ENCODE measurements around the gene JUNB.
A peak's percentile ranks its signal among the peaks of the same experiment; 100 is the strongest.

Gene JUNB

GRCh38 chr19:12777217-12778016 lies 13.9 kb upstream of the JUNB start:
- peak overlapping the region; percentile 78 for H3K4me3 ChIP-seq (ENCODE audit: low read length)
- H3K9ac ChIP-seq (ENCODE audit: low read length) = no peak overlapping the region
- no peaks in the 10 kb centered on the region for H3K9me3 ChIP-seq (ENCODE audit: control insufficient read depth, low read depth, low read length)
- no peak overlapping the region for H3K27ac ChIP-seq (ENCODE audit: low read length)
- H3K36me3 ChIP-seq (ENCODE audit: control insufficient read depth, low read depth, low read length) = no peaks in the 10 kb centered on the region
- no peaks in the 10 kb centered on the region for H3K27me3 ChIP-seq (ENCODE audit: control insufficient read depth, insufficient read depth, low read length)
- H3K4me1 ChIP-seq (ENCODE audit: control insufficient read depth, low read depth, low read length) = peaks cover 20% of the 10 kb centered on the region

DNA sequence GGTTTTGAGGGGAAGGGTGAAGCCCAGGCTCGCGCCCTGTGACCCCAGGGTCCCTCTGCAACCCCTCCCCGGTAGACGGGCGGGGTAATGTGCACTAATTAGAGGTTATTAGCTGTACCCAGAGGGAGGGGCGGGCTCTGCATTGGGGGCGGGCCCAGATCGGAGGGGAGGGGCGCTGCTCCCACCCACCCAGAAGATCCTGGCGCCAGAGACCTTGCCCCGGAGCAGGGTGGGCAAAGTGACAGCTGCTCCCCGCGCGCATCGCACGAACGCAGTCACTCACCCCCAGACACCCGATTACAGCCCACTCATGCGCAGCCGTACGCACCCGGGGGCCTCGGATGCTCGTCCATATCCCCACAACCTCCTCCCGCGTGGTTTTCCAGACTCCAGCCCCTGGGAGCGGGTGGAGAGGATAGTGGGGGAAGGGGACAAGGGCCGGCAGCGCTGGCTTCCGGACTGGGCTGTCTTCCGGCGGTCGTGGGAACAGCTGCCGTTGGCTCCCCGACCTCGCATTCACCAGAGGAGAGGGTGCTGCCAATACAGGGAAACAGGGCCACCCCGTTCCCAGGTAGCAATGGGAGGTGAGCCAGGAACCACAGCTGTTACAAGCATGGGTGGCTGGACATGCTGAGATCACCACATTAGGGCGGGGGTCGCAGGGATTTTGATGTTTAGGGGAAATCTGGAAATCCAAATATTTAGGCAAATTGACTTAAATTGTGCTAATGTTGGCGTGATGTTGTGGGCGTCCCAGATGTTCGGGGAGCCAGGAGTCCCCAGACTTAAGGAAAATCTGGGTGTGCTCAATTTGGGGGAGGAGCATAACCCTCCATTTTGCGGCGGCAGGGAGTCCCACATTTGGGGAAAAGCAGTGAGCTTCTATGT lies 13.0 kb upstream of the JUNB start:
- peak overlapping the region; percentile 39 for H3K9ac ChIP-seq (ENCODE audit: low read length)
- H3K27ac ChIP-seq (ENCODE audit: low read length) = no peak overlapping the region
- H3K36me3 ChIP-seq (ENCODE audit: control insufficient read depth, low read depth, low read length) = no peaks in the 10 kb centered on the region
- H3K4me1 ChIP-seq (ENCODE audit: control insufficient read depth, low read depth, low read length) = peaks cover 20% of the 10 kb centered on the region
- peak overlapping the region; percentile 78 for H3K4me3 ChIP-seq (ENCODE audit: low read length)
- no peaks in the 10 kb centered on the region for H3K9me3 ChIP-seq (ENCODE audit: control insufficient read depth, low read depth, low read length)
- H3K27me3 ChIP-seq (ENCODE audit: control insufficient read depth, insufficient read depth, low read length) = no peaks in the 10 kb centered on the region

GRCh38 chr19:12778905-12779161 lies 12.5 kb upstream of the JUNB start:
- Histone ChIP-seq H3K4me3 (ENCODE audit: low read length) (peak overlapping the region; percentile 78), H3K36me3 (ENCODE audit: control insufficient read depth, low read depth, low read length) (no peaks in the 10 kb centered on the region), H3K4me1 (ENCODE audit: control insufficient read depth, low read depth, low read length) (peaks cover 24% of the 10 kb centered on the region), H3K27me3 (ENCODE audit: control insufficient read depth, insufficient read depth, low read length) (no peaks in the 10 kb centered on the region), H3K9ac (ENCODE audit: low read length) (peak overlapping the region; percentile 39), H3K27ac (ENCODE audit: low read length) (no peak overlapping the region), H3K9me3 (ENCODE audit: control insufficient read depth, low read depth, low read length) (no peaks in the 10 kb centered on the region)

DNA sequence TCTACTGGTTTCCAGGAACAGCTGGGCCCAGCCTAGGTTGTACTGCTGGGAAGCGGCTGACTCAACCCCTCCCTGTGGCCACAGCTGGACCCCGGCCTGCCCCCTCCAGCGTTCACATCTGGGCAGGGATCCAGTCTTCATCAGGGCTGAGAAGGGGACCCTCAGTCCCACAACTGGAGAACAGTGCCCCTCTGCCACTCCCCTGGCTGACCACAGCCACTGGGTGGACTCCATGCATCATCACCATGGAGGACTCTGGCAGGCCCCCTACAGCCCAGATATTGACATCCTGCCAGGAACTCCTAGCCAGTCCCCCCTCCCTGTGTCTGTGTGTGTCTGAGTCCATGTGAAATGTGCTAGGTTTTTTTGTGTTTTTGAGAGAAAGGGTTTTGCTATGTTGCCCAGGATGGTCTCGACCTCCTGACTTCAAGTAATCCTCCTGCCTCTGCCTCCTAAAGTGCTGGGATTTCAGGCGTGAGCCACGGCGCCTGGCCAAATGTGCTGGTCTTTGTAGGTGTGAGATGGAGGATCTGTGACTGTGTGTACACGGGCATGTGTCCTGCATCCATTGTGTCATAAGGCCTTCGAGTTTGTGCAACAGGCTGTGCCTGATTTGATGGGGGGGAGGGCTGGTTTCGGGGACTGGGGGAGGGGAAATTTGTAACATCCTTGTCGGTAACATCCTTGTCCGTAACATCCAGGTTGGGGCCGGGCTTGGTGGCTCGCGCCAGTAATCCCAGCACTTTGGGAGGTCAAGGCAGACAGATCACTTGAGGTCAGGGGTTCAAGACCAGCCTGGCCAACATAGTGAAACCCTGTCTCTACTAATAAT lies 11.9 kb upstream of the JUNB start:
- Histone ChIP-seq H3K4me1 (ENCODE audit: control insufficient read depth, low read depth, low read length) (peaks cover 24% of the 10 kb centered on the region), H3K27ac (ENCODE audit: low read length) (no peak overlapping the region), H3K4me3 (ENCODE audit: low read length) (peak overlapping the region; percentile 78), H3K36me3 (ENCODE audit: control insufficient read depth, low read depth, low read length) (no peaks in the 10 kb centered on the region), H3K9me3 (ENCODE audit: control insufficient read depth, low read depth, low read length) (no peaks in the 10 kb centered on the region), H3K27me3 (ENCODE audit: control insufficient read depth, insufficient read depth, low read length) (no peaks in the 10 kb centered on the region), H3K9ac (ENCODE audit: low read length) (no peak overlapping the region)

- no peak overlapping the region for H3K9ac ChIP-seq (ENCODE audit: low read length)
- peaks cover 24% of the 10 kb centered on the region for H3K4me1 ChIP-seq (ENCODE audit: control insufficient read depth, low read depth, low read length)
Measured at GRCh38 chr19:12782174-12782423, 9.2 kb upstream of the JUNB start.

GRCh38 chr19:12782424-12783290 lies 8.6 kb upstream of the JUNB start:
- H3K36me3 ChIP-seq (ENCODE audit: control insufficient read depth, low read depth, low read length) = no peaks in the 10 kb centered on the region
- H3K9me3 ChIP-seq (ENCODE audit: control insufficient read depth, low read depth, low read length) = no peaks in the 10 kb centered on the region
- no peak overlapping the region for H3K27ac ChIP-seq (ENCODE audit: low read length)
- peak overlapping the region; percentile 54 for H3K4me3 ChIP-seq (ENCODE audit: low read length)
- H3K9ac ChIP-seq (ENCODE audit: low read length) = peak overlapping the region; percentile 60
- peaks cover 20% of the 10 kb centered on the region for H3K4me1 ChIP-seq (ENCODE audit: control insufficient read depth, low read depth, low read length)
- no peaks in the 10 kb centered on the region for H3K27me3 ChIP-seq (ENCODE audit: control insufficient read depth, insufficient read depth, low read length)

More at GRCh38 chr19:12782174-12782423, 9.2 kb upstream of the JUNB start:
- no peaks in the 10 kb centered on the region for H3K27me3 ChIP-seq (ENCODE audit: control insufficient read depth, insufficient read depth, low read length)
- peak overlapping the region; percentile 54 for H3K4me3 ChIP-seq (ENCODE audit: low read length)
- no peaks in the 10 kb centered on the region for H3K9me3 ChIP-seq (ENCODE audit: control insufficient read depth, low read depth, low read length)
- no peak overlapping the region for H3K27ac ChIP-seq (ENCODE audit: low read length)
- H3K36me3 ChIP-seq (ENCODE audit: control insufficient read depth, low read depth, low read length) = no peaks in the 10 kb centered on the region

GRCh38 chr19:12783291-12783848 lies 7.9 kb upstream of the JUNB start:
- Histone ChIP-seq H3K9me3 (ENCODE audit: control insufficient read depth, low read depth, low read length) (no peaks in the 10 kb centered on the region), H3K36me3 (ENCODE audit: control insufficient read depth, low read depth, low read length) (no peaks in the 10 kb centered on the region), H3K4me1 (ENCODE audit: control insufficient read depth, low read depth, low read length) (peaks cover 16% of the 10 kb centered on the region), H3K9ac (ENCODE audit: low read length) (no peak overlapping the region), H3K4me3 (ENCODE audit: low read length) (peak overlapping the region; percentile 54), H3K27ac (ENCODE audit: low read length) (no peak overlapping the region), H3K27me3 (ENCODE audit: control insufficient read depth, insufficient read depth, low read length) (no peaks in the 10 kb centered on the region)

DNA sequence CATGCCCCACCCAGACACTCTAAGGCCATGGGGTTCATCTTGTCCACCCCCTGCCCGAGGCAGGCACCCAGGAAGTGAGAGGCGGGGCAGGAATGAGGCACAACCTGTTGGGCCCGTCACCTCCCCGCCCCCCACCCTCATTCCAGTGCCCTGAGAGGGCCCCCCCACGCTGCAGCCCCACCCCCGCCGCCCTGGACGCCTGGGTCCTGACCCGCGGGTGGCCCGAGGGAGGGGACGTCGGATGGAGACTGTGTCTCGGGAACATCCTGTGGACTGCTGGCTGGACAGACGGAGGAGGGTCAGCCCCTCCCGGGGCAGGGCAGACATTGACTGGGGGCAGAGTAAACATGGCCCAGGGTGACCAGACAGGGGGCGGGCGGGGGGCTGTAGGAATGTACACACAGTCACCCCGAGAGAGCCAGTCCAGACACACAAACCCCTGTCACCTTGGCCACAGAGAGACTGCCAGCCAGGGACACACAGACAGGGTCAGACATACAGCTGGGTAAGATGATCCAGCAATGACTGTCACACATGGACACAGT lies 7.4 kb upstream of the JUNB start:
- Histone ChIP-seq H3K9ac (ENCODE audit: low read length) (no peak overlapping the region), H3K4me1 (ENCODE audit: control insufficient read depth, low read depth, low read length) (peaks cover 16% of the 10 kb centered on the region), H3K36me3 (ENCODE audit: control insufficient read depth, low read depth, low read length) (no peaks in the 10 kb centered on the region), H3K27me3 (ENCODE audit: control insufficient read depth, insufficient read depth, low read length) (no peaks in the 10 kb centered on the region), H3K4me3 (ENCODE audit: low read length) (peak overlapping the region; percentile 54), H3K9me3 (ENCODE audit: control insufficient read depth, low read depth, low read length) (no peaks in the 10 kb centered on the region), H3K27ac (ENCODE audit: low read length) (no peak overlapping the region)

DNA sequence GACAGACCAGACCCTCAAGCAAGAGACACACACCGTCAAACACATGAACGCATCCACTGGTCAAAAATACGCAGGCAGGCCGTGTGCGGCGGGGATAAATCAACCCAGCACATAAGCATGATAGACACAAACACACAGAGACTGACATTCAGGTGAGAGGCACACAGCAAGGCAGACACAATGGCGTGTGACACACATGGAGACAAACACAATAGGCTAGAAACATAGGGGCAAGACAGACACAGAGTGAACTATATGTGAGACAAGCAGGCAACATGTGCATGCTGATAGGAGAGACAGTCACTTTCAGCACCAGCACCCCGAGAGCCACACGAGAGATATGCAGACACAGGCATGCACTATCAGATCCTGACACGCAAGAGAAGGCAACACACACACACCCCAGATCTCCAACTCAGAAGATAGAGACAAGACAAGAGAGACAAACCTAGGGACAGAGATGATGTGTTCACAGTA lies 6.9 kb upstream of the JUNB start:
- no peak overlapping the region for H3K4me3 ChIP-seq (ENCODE audit: low read length)
- H3K27ac ChIP-seq (ENCODE audit: low read length) = no peak overlapping the region
- H3K9ac ChIP-seq (ENCODE audit: low read length) = no peak overlapping the region

DNA sequence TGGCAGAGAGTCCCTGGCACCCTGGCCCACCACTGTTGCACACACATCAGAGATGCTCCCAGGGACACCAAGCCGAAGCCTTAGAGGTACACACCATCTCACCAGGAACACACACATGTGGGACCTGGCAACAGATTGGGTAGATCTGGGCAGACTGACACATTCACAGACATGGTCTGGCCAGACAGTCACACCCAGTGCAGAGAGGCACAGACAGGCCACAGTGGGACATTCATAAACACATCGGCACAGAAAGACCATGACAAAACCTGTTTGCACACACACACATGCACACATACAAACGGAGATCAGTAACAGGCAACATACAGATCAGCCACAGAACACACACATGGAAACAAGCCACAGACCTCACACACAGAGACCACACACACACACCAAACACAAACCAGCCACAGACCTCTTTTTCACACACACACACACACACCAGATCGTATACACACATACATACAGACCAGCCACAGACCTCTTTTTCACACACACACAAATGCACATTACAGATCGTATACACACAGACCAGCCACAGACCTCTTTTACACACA lies 6.3 kb upstream of the JUNB start:
- no peak overlapping the region for H3K27ac ChIP-seq (ENCODE audit: low read length)
- no peak overlapping the region for H3K9ac ChIP-seq (ENCODE audit: low read length)
- H3K27me3 ChIP-seq (ENCODE audit: control insufficient read depth, insufficient read depth, low read length) = no peaks in the 10 kb centered on the region
- no peak overlapping the region for H3K4me3 ChIP-seq (ENCODE audit: low read length)
- no peaks in the 10 kb centered on the region for H3K36me3 ChIP-seq (ENCODE audit: control insufficient read depth, low read depth, low read length)
- peaks cover 16% of the 10 kb centered on the region for H3K4me1 ChIP-seq (ENCODE audit: control insufficient read depth, low read depth, low read length)
- no peaks in the 10 kb centered on the region for H3K9me3 ChIP-seq (ENCODE audit: control insufficient read depth, low read depth, low read length)

More for the DNA sequence above, 6.9 kb upstream of the JUNB start:
- Histone ChIP-seq H3K27me3 (ENCODE audit: control insufficient read depth, insufficient read depth, low read length) (no peaks in the 10 kb centered on the region), H3K4me1 (ENCODE audit: control insufficient read depth, low read depth, low read length) (peaks cover 16% of the 10 kb centered on the region), H3K9me3 (ENCODE audit: control insufficient read depth, low read depth, low read length) (no peaks in the 10 kb centered on the region), H3K36me3 (ENCODE audit: control insufficient read depth, low read depth, low read length) (no peaks in the 10 kb centered on the region)
